ENCODE measurements around the gene TOPBP1. TPM values are rescaled to one million over a fixed set of nuclear protein-coding genes. Genes with fewer than 3 reads are reported as not detected.

The TOPBP1 gene
- total and polyA plus RNA-seq, 2 of the 8 experiments (the other 6 are each of a cell fraction or from before 2014, with no cell fraction given) = 19.7 to 35.9 TPM

- Histone ChIP-seq H3K27me3 (replicated peaks in 1 of 4; ENCODE audit: control insufficient read depth in 3 of 4, extremely low read depth in 1 of 4, insufficient read depth in 3 of 4, low read length in 3 of 4) (no peaks in the 10 kb centered on the region), H3K4me3 (ENCODE audit: extremely low read depth in 1 of 4, insufficient read depth in 2 of 4, low read depth in 3 of 4, low read length in 4 of 4) (no peak overlapping the region), H2AK5ac (ENCODE audit: low read depth, low read length) (no peak overlapping the region), H3K9ac (replicated peaks in 1 of 4; ENCODE audit: extremely low read depth in 1 of 4, low read depth in 3 of 4, low read length in 3 of 4) (no peak overlapping the region), H2BK5ac (ENCODE audit: low read depth, low read length) (no peak overlapping the region), H2AFZ (ENCODE audit: low read length) (no peak overlapping the region), H3K18ac (ENCODE audit: extremely low read depth, low read length) (no peak overlapping the region), H2BK120ac (replicated peaks; ENCODE audit: low read depth, low read length) (no peak overlapping the region), H2BK15ac (ENCODE audit: low read length) (no peak overlapping the region), H3K36me3 (ENCODE audit: control insufficient read depth in 2 of 4, insufficient read depth in 4 of 4, low read length in 3 of 4) (peaks cover 22 to 88% (median 67%) of the 10 kb centered on the region in 4 experiments), H3K4me1 (replicated peaks in 1 of 4; ENCODE audit: control insufficient read depth in 3 of 4, insufficient read depth in 4 of 4, low read length in 3 of 4) (no peaks in the 10 kb centered on the region; a peak in 1 of 7 replicates), H3K4ac (replicated peaks; ENCODE audit: insufficient read length, low read depth, low read length) (no peak overlapping the region), H2BK12ac (ENCODE audit: low read depth, low read length) (no peak overlapping the region), H3K9me3 (ENCODE audit: insufficient read depth in 2 of 2, low read depth in 1 of 2, low read length in 1 of 2) (no peaks in the 10 kb centered on the region), H4K91ac (replicated peaks; ENCODE audit: insufficient read length, low read length) (no peak overlapping the region), H3K23me2 (ENCODE audit: low read depth, low read length) (no peaks in the 10 kb centered on the region), H3K27ac (ENCODE audit: low read depth, low read length) (no peak overlapping the region), H4K20me1 (replicated peaks in 1 of 2; ENCODE audit: control insufficient read depth in 1 of 2, insufficient read depth in 2 of 2, low read length in 2 of 2) (peaks cover 2 to 10% of the 10 kb centered on the region in 2 experiments), H3K4me2 (ENCODE audit: insufficient read depth in 1 of 2, low read depth in 2 of 2, low read length in 2 of 2) (no peak overlapping the region), H2BK20ac (ENCODE audit: low read length) (no peak overlapping the region), H3K23ac (ENCODE audit: insufficient read length) (no peak overlapping the region), H3K56ac (replicated peaks; ENCODE audit: insufficient read length, low read depth, low read length) (no peak overlapping the region), H4K5ac (ENCODE audit: insufficient read length, low read depth, low read length) (no peak overlapping the region), H3K79me2 (ENCODE audit: control insufficient read depth in 1 of 2, insufficient read depth in 2 of 2, low read length in 2 of 2) (peaks cover 11 to 47% of the 10 kb centered on the region in 2 experiments), H4K8ac (ENCODE audit: extremely low read depth, insufficient read depth, low read length) (no peak overlapping the region), H3K79me1 (ENCODE audit: low read depth, low read length) (peaks cover 2% of the 10 kb centered on the region; the same call in 1 of the 2 replicates), H3K14ac (ENCODE audit: insufficient read length) (no peak overlapping the region)
- ChIA-PET POLR2A (ENCODE audit: partially characterized antibody) (interaction anchor here (1.0 kb wide), 1 partner anchor 41 kb away, joined by 3 read pairs; no protein-coding TSS in a partner anchor), CTCF (ENCODE audit: partially characterized antibody) (interaction anchor here (0.7 to 1.2 kb wide), 2 partner anchors 82 to 542 kb away, joined by 3 read pairs; no protein-coding TSS in a partner anchor)
- 96% methylated on average over 6 of the region's 6 CpGs; no CpG with 5 or more reads in 1 of the 2 experiments for WGBS, 2 experiments (ENCODE audit: extremely low coverage in 1 of 2, insufficient coverage in 1 of 2, insufficient read length in 1 of 2, insufficient replicate concordance in 2 of 2, low coverage in 1 of 2, low lambda C conversion rate in 2 of 2, missing lambda C conversion rate in 1 of 2)
- DNase-seq (ENCODE audit: low read depth in 1 of 2, low spot score in 2 of 2) = no peak
- FAIRE-seq = no peak
- TF ChIP-seq MAFK (IDR thresholded peaks at IDR 0.05; ENCODE audit: low read depth, low read length) (no peak), SP1 (IDR thresholded peaks at IDR 0.05; ENCODE audit: low read depth, low read length) (no peak), CHD1 (IDR thresholded peaks at IDR 0.05; ENCODE audit: low read depth, low read length) (no peak), GTF2F1 (IDR thresholded peaks at IDR 0.05; ENCODE audit: borderline replicate concordance, low read depth, low read length) (no peak), BACH1 (IDR thresholded peaks at IDR 0.05; ENCODE audit: low read length) (no peak), BRCA1 (IDR thresholded peaks at IDR 0.05; ENCODE audit: low read depth, low read length) (no peak), JUN (IDR thresholded peaks at IDR 0.05; ENCODE audit: low read depth, low read length) (no peak), YY1 (IDR thresholded peaks at IDR 0.05; ENCODE audit: low read depth, low read length) (no peak), RBBP5 (IDR thresholded peaks at IDR 0.05; ENCODE audit: borderline replicate concordance, low read depth, low read length) (no peak), RFX5 (IDR thresholded peaks at IDR 0.05; ENCODE audit: borderline replicate concordance, low read depth, low read length) (no peak), EGR1 (IDR thresholded peaks at IDR 0.05; ENCODE audit: borderline replicate concordance, low read depth, low read length) (no peak), EP300 (IDR thresholded peaks at IDR 0.05; ENCODE audit: borderline replicate concordance in 1 of 2, low read depth in 2 of 2, low read length in 2 of 2) (no peak), SIRT6 (IDR thresholded peaks at IDR 0.05; ENCODE audit: low read length) (no peak)
- TF ChIP-seq, protein P1, sequence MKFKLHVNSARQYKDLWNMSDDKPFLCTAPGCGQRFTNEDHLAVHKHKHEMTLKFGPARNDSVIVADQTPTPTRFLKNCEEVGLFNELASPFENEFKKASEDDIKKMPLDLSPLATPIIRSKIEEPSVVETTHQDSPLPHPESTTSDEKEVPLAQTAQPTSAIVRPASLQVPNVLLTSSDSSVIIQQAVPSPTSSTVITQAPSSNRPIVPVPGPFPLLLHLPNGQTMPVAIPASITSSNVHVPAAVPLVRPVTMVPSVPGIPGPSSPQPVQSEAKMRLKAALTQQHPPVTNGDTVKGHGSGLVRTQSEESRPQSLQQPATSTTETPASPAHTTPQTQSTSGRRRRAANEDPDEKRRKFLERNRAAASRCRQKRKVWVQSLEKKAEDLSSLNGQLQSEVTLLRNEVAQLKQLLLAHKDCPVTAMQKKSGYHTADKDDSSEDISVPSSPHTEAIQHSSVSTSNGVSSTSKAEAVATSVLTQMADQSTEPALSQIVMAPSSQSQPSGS (IDR thresholded peaks at IDR 0.05; ENCODE audit: low read length) = no peak
Measured at GRCh38 chr3:133583396-133583795, 78.3 kb downstream of the TOPBP1 start.

Measured in H1 (cell line).